NCI-H146 treated with DMSO at 0.1 percent for 48 hours (cell line): Measurements from ENCODE around the gene DNASE1L2.

Experiments used
- DNase-seq: peaks from one replicate; lab custom pipeline; 2025; ENCODE audit not compliant: unreplicated experiment; lab: John Stamatoyannopoulos, UW

Gene DNASE1L2

GRCh38 chr16:2267505-2267912 is 31.3 kb downstream of the DNASE1L2 start:
- DNase-seq: peak; percentile 81

DNA sequence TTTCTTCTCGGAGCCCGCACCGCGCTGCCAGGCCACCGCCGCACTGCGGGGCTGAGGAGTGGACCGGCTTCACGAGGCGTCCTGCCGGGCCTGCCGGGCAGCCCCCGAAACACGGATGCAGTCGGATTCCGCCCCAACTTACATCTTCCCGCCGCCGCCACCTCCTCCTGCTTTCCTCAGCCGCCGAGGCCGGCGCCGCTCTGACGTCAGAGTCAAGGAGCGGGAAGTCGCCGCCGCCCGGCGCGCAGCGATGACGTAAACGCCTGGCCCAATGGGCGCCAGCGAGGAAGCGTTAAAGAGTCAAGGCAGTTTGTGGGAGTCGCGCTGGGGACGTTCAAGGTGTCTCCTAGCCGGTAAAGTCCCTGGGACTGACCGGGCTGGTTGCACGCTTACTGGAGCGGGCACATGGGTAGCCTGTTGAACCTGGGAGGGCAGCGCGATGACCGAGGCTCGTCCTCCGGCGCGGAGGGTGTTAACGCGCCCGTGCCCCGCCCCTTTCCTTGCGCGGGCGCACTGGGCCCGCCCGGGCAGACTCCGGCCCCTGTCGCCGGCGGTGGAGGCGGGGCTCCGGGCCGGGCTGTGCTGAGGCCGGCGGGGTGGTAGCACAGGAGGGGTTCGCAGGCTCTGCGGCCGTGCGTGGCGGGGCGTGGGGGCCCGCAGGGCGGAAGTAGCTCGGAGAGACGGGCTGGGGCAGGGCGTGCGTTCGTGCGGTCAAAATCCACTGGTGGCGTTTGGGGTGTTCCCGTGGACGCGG is 31.8 kb downstream of the DNASE1L2 start, which contains the start of gene RNPS1:
RNPS1 (minus strand) TSS at position 214 of the 754 bp plus-strand sequence. CDS start 3,483 bp downstream, outside the sequence.
- peak; percentile 92 for DNase-seq

GRCh38 chr16:2270070-2270462 is 33.8 kb downstream of the DNASE1L2 start:
- no peak for DNase-seq

DNA sequence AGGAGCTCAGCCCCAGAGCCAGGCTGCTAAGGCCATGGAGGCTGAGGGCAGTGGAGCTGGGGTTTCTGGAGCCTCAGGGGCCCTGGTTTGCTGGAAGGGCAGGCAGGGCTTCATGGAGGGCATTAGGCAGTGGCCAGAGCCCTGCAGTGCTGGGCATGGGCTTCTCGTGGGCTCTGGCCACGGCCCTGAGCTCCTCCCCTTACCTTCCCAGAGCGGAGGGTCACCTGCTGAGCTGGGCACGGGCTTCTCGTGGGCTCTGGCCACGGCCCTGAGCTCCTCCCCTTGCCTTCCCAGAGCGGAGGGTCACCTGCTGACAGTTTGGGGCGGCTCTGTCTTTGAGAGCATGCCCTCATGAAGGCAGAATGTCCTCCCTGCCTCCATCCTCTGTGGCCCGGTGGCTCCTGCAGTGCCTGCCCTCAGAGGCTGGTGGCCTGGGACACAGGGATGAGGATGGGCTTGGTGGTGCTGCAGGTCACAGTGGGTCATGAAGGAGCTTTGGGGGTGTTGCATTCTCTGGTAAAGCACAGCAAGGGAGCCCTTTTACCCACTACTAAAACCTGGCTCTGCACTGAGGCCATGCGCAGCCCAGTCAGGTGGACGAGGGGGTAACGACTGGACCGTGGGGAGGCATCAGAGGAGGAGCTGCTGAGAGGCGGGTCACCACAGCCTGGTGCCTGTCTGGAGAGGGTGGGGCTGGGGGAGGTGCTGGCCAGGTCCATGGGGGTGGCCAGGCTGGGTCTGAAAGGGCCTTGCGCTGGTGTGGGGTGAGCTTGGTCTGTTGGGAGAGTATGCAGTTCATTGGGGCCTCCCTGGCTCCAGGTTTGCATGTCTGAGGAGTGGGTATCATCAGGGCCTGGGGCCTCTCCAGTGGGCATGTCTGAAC is 34.6 kb downstream of the DNASE1L2 start:
- DNase-seq: no peak

DNA sequence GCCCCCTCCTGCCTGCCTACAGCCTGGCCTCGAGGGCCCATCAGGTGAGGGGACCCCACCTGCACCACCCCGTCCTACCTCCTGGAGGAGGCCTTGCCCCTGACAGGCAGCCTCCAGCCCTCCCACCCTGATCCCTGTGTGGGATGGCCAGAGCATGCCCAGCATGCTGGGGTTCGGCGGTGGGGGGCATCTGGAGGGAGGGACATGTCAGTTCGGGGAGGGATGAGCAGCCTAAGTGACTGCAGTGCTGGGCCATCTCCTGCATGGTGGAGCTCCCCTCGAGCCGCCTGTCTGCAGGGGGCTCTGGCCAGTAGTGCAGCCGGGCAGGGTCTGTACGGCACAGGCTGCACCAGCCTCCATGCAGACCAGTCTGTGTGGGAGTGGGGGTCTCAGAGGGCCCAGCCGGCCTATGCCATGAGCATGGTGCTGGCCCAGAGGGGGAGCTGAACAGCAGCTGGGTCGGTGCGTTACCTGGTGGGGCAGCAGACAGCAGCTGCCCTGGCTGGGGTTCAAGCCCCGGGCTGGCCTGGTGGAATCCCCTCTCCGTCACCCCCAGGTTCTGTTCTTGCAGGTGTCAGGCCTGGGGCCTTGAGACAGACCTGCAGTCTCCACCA is 35.7 kb downstream of the DNASE1L2 start:
- DNase-seq: no peak

- no peak for DNase-seq
Observed at GRCh38 chr16:2273484-2273883, 37.2 kb downstream of the DNASE1L2 start.

- no peak for DNase-seq
Observed at GRCh38 chr16:2273931-2274330, 37.7 kb downstream of the DNASE1L2 start.

DNA sequence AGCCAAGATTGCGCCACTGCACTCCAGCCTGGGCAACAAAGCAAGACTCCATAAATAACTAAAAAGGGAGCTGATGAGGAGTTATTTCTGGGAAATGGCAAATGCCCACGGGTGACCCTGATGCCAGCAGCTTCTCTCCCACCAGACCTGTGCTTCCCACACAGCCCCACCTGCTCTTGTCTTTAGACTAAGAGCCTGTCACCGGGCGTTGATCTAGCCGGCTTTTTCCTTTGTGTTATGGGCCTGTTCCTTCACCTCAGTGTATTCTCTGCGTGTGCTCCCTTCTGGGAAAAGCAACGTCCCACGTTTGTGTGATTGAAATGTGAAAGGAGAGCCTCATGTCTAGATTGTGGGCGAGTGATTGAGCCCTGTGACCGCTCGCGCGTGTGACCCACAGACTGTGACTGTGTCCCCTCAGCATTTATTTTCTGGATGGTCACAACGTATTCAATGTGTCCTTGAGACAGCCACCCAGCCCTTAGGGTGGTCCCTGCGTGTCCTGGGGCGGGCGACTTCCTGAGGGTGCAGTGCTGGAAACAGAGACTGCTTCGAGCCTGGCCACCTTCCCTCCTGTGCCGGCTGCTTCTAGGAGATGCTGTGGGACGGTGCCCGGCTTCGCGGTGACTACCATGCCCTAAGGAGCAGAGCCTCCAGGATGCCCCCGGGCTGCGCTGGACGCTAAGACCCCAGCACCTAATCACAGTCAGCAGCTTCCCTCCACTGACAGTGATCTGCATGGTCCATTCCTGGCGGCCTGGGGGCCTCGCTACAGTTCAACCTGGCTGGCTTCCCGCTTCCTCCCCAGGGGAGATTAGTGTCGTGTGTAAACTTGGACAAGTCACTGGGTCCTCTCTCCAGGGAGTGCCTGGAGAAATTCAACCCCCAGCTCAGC is 39.5 kb downstream of the DNASE1L2 start:
- DNase-seq: no peak

GRCh38 chr16:2276368-2277195 is 40.3 kb downstream of the DNASE1L2 start:
- no peak for DNase-seq

DNA sequence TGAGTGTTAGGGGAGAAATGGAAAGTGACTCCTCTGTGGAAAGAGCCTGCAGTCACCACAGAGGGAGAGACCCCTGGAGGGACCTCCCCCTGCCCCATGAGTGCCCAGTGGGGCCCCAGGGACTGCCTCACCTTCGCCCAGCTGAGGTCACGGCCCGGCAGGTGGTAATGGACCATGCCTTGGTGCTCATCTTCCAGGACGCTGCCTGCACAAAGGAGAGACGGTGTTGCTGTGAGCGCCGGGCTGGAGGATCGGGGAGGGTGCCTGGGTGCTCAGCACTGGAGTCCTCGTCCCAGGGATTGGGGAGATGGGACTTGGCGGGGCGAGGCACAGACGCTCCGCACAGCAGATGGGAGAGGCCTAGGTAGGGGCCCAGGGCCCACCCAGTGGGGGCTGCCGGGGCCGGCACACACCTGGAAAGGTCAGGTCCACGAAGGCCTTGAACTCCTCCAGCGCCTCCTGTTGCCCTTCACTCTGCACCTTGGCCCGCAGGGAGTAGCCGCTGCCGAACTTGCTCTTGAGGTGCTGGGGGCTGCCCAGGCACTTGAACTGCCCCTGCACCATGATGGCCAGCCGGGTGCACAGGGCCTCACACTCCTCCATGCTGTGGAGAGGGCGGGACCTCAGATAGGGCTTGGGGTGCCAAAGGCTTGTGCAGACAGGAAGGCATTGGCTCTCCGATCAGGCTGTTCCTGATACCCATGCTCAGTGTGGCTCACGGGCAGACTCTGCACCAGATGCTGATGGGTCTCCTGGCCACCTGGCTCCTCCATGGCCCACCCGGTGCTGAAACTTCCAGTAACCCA is 41.4 kb downstream of the DNASE1L2 start:
- DNase-seq: no peak

- DNase-seq: no peak
Observed at GRCh38 chr16:2278272-2278608, 42.0 kb downstream of the DNASE1L2 start.

DNA sequence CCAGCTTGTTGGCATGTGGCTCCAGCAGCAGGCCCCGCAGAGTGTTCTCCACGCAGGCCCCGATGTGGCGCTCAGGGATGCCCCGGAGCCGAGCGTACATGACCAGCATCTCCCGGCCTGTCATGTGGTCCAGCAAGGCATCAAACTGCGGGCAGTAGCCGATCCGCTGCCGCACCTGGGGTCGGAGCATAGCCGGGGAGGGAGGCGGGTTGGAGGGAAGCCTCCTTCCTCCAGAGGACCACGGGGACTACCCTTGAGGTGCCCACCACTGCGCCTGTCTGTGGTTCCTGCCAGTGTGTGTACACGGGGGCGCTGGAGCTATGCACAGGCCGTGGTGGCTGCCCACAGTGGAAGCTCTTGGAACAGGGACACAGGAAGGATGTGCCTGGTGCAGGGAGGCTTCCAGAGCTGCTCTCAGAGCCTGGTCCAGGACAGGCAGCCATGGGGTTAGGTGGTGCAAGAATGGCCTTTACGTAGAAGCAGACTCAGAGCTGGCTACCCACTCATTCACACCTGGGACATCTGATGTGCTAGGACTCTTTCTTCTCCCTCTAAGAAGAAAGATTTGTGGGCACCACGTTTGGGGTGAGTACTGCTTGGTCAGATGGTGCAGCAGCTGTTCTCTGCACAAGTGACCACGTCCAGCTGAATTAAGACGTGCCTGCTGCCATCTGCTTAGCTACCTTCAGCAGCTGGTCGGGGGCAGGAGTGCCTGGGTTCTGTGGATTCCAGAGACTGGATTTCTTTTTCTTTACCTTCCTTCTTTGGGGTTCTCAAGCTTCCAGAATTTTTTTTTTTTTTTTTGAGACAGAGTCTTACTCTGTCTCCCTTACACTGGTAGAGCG is 42.9 kb downstream of the DNASE1L2 start:
- no peak for DNase-seq

GRCh38 chr16:2280461-2280860 is 44.2 kb downstream of the DNASE1L2 start:
- no peak for DNase-seq

DNA sequence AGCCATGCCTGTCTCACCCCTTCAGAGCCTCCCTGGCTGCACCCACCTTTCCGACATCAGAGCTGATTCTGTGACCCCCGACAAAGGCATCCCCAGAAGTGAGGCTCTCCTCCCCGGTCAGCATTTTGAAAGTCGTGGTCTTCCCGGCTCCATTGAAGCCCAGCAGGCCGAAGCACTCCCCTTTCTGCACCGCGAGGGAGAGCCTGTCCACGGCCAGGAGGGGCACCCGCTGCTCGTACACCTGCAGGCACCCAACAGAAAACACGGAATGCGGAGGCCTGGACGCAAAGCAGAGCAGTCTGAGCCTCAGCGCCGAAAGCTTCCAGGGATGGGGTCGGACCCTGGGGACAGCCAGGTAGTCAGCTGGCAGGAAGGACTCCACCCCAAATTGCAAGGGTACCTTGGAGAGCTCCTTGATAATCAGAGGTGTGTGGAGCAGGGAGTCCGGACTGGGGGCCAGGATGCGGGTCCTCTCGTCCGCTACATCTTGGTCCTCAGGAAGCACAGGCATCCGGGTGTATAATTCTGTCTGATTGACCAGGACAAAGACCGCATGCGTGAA is 44.8 kb downstream of the DNASE1L2 start:
- DNase-seq: no peak

GRCh38 chr16:2282262-2282661 is 46.0 kb downstream of the DNASE1L2 start:
- no peak for DNase-seq

- DNase-seq: no peak
Observed at GRCh38 chr16:2282866-2283555, 46.8 kb downstream of the DNASE1L2 start.
